Neural progenitor cell (in vitro differentiated cells): ENCODE data around the gene WWOX.

ENCODE experiments used
- EZH2 ChIP-seq: fragments of 200-600 bp; sonication (generic); IDR thresholded peaks from 2 replicates; pipeline ENCODE4 v1.6.1; 2017; ENCODE audit warnings: antibody characterized with exemption, mild to moderate bottlenecking, moderate library complexity
- EZH2phosphoT487 ChIP-seq: fragments of 200-600 bp; sonication (generic); IDR thresholded peaks from 2 replicates; pipeline ENCODE4 v1.6.1; 2017; ENCODE audit warnings: antibody characterized with exemption
- TF ChIP-seq, protein P1 (sequence below): fragments of 200-600 bp; sonication (generic); IDR thresholded peaks from 2 replicates; pipeline ENCODE4 v1.5.1; 2017; ENCODE audit warnings: antibody characterized with exemption, mild to moderate bottlenecking

- TF ChIP-seq, protein P1, sequence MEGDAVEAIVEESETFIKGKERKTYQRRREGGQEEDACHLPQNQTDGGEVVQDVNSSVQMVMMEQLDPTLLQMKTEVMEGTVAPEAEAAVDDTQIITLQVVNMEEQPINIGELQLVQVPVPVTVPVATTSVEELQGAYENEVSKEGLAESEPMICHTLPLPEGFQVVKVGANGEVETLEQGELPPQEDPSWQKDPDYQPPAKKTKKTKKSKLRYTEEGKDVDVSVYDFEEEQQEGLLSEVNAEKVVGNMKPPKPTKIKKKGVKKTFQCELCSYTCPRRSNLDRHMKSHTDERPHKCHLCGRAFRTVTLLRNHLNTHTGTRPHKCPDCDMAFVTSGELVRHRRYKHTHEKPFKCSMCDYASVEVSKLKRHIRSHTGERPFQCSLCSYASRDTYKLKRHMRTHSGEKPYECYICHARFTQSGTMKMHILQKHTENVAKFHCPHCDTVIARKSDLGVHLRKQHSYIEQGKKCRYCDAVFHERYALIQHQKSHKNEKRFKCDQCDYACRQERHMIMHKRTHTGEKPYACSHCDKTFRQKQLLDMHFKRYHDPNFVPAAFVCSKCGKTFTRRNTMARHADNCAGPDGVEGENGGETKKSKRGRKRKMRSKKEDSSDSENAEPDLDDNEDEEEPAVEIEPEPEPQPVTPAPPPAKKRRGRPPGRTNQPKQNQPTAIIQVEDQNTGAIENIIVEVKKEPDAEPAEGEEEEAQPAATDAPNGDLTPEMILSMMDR, result no peak
- TF ChIP-seq EZH2, result no peak
- no peak for TF ChIP-seq EZH2phosphoT487
Measured at GRCh38 chr16:78213751-78214150, 114.3 kb downstream of the WWOX start.
